Peyer's patch (tissue), 4 donors: Measurements from ENCODE around the gene UBAC2. TPM values are rescaled to one million over a fixed set of nuclear protein-coding genes. Genes with fewer than 3 reads are reported as not detected.

Experiments
- DNase-seq, 3 donors: peaks; one replicate each; pipeline ENCODE4 v3.0.0-alpha.2; 2017 to 2019
- H3K27ac ChIP-seq, 4 donors: fragments of 200-600 bp; sonication (generic); one replicate each; pipeline ENCODE4 v1.5.1; 2016 to 2019
- H3K27me3 ChIP-seq, 2 donors: fragments of 200-600 bp; sonication (generic); one replicate each; pipeline ENCODE4 v1.5.1; 2019
- H3K36me3 ChIP-seq, 3 donors: fragments of 200-600 bp; sonication (generic); one replicate each; pipeline ENCODE4 v1.5.1; 2016 to 2019
- H3K4me1 ChIP-seq, 4 donors: fragments of 200-600 bp; sonication (generic); one replicate each; pipeline ENCODE4 v1.5.1; 2016 to 2019
- H3K4me3 ChIP-seq, 4 donors: fragments of 200-600 bp; sonication (generic); 1 replicate in 3 of 4; 2 replicates in 1 of 4; pipeline ENCODE4 v1.5.1; 2016 to 2019; ENCODE audit warnings: mild to moderate bottlenecking in 1 of 4
- H3K9me3 ChIP-seq, 4 donors: fragments of 200-600 bp; sonication (generic); one replicate each; pipeline ENCODE4 v1.5.1; 2016 to 2019; ENCODE audit warnings: mild to moderate bottlenecking in 1 of 4
- CTCF ChIP-seq, 6 experiments: fragments of 450-650 bp in 4 of 6; fragments of 200-600 bp in 2 of 6; sonication (generic) in 1 of 6; IDR thresholded peaks; one replicate each; pipeline ENCODE4 v1.5.1; 2017 to 2019; ENCODE audit warnings: antibody characterized with exemption in 6 of 6, mild to moderate bottlenecking in 3 of 6, moderate library complexity in 1 of 6
- POLR2A ChIP-seq, 2 donors: fragments of 450-650 bp; IDR thresholded peaks; one replicate each; pipeline ENCODE4 v1.5.1; 2017; ENCODE audit warnings: antibody characterized with exemption in 2 of 2, mild to moderate bottlenecking in 2 of 2, moderate library complexity in 2 of 2
- total RNA-seq, 4 donors: library from RNA; depleted of rRNA; stranded (reverse); fragments of >200 nt; gene quantifications; one replicate each; pipeline ENCODE4 v1.1.0, GENCODE V29; 2016

The UBAC2 gene
- total RNA-seq, 4 donors from 2014 or later: 38.8 to 67.8 (median 63.4) TPM

- Histone ChIP-seq H3K9me3 (no peaks in the 10 kb centered on the region), H3K27me3 (no peaks in the 10 kb centered on the region), H3K4me3 (no peak overlapping the region), H3K36me3 (no peaks in the 10 kb centered on the region), H3K27ac (no peak overlapping the region), H3K4me1 (no peaks in the 10 kb centered on the region)
- TF ChIP-seq CTCF (IDR thresholded peaks at IDR 0.05) (no peak), POLR2A (IDR thresholded peaks at IDR 0.05) (no peak)
- DNase-seq: peak in 1 of 3 donors; percentile 19
Measured at GRCh38 chr13:99396446-99396845, 195.8 kb downstream of the UBAC2 start.

GRCh38 chr13:99398071-99398470 lies 197.4 kb downstream of the UBAC2 start:
- no peaks in the 10 kb centered on the region for H3K27me3 ChIP-seq
- no peaks in the 10 kb centered on the region for H3K36me3 ChIP-seq
- H3K27ac ChIP-seq: no peak overlapping the region
- no peaks in the 10 kb centered on the region for H3K4me1 ChIP-seq
- H3K4me3 ChIP-seq: no peak overlapping the region
- DNase-seq: no peak
- TF ChIP-seq POLR2A (IDR thresholded peaks at IDR 0.05) (no peak), CTCF (IDR thresholded peaks at IDR 0.05) (no peak)
- no peaks in the 10 kb centered on the region for H3K9me3 ChIP-seq

- H3K27me3 ChIP-seq: no peaks in the 10 kb centered on the region
- no peaks in the 10 kb centered on the region for H3K9me3 ChIP-seq
- H3K36me3 ChIP-seq: no peaks in the 10 kb centered on the region
- H3K27ac ChIP-seq: no peak overlapping the region
- DNase-seq: no peak
- no peaks in the 10 kb centered on the region for H3K4me1 ChIP-seq
- TF ChIP-seq CTCF (IDR thresholded peaks at IDR 0.05) (no peak), POLR2A (IDR thresholded peaks at IDR 0.05) (no peak)
- no peak overlapping the region for H3K4me3 ChIP-seq
Measured at GRCh38 chr13:99398916-99399622, 198.4 kb downstream of the UBAC2 start.

GRCh38 chr13:99399623-99399974 lies 198.9 kb downstream of the UBAC2 start:
- H3K27ac ChIP-seq: no peak overlapping the region
- H3K36me3 ChIP-seq: no peaks in the 10 kb centered on the region
- no peak overlapping the region for H3K4me3 ChIP-seq
- no peak for DNase-seq
- no peaks in the 10 kb centered on the region for H3K9me3 ChIP-seq
- H3K27me3 ChIP-seq: no peaks in the 10 kb centered on the region
- TF ChIP-seq POLR2A (IDR thresholded peaks at IDR 0.05) (no peak), CTCF (IDR thresholded peaks at IDR 0.05) (no peak)
- H3K4me1 ChIP-seq: no peaks in the 10 kb centered on the region

GRCh38 chr13:99403458-99403971 lies 202.9 kb downstream of the UBAC2 start:
- H3K27me3 ChIP-seq: no peaks in the 10 kb centered on the region
- peak in 2 of 3 donors; percentile 66 to 68 for DNase-seq
- TF ChIP-seq CTCF (IDR thresholded peaks at IDR 0.05) (no peak), POLR2A (IDR thresholded peaks at IDR 0.05) (no peak)

More at GRCh38 chr13:99403458-99403971, 202.9 kb downstream of the UBAC2 start:
- Histone ChIP-seq H3K4me3 (no peak overlapping the region), H3K9me3 (no peaks in the 10 kb centered on the region), H3K4me1 (no peaks in the 10 kb centered on the region), H3K36me3 (no peaks in the 10 kb centered on the region), H3K27ac (peak overlapping the region in 1 of 4 donors; percentile 44)
